Thyroid gland (tissue), 4 donors: Measurements from ENCODE around the gene DCAF6.

Experiments
- POLR2A ChIP-seq, 2 donors: fragments of 450-650 bp; IDR thresholded peaks; one replicate each; pipeline ENCODE4 v1.6.1; 2017; ENCODE audit warnings: antibody characterized with exemption in 2 of 2, mild to moderate bottlenecking in 2 of 2, moderate library complexity in 1 of 2
- TF ChIP-seq, protein P1 (sequence below), 6 experiments: fragments of 200-600 bp in 3 of 6; fragments of 450-650 bp in 3 of 6; sonication (generic) in 3 of 6; IDR thresholded peaks; one replicate each; pipeline ENCODE4 v1.5.1; 2016 to 2019; ENCODE audit warnings: antibody characterized with exemption in 6 of 6, mild to moderate bottlenecking in 2 of 6, inconsistent platforms in 1 of 6, moderate library complexity in 1 of 6

GRCh38 chr1:167904652-167905130, 31.8 kb upstream of the DCAF6 start:
- TF ChIP-seq, protein P1, sequence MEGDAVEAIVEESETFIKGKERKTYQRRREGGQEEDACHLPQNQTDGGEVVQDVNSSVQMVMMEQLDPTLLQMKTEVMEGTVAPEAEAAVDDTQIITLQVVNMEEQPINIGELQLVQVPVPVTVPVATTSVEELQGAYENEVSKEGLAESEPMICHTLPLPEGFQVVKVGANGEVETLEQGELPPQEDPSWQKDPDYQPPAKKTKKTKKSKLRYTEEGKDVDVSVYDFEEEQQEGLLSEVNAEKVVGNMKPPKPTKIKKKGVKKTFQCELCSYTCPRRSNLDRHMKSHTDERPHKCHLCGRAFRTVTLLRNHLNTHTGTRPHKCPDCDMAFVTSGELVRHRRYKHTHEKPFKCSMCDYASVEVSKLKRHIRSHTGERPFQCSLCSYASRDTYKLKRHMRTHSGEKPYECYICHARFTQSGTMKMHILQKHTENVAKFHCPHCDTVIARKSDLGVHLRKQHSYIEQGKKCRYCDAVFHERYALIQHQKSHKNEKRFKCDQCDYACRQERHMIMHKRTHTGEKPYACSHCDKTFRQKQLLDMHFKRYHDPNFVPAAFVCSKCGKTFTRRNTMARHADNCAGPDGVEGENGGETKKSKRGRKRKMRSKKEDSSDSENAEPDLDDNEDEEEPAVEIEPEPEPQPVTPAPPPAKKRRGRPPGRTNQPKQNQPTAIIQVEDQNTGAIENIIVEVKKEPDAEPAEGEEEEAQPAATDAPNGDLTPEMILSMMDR (IDR thresholded peaks at IDR 0.05), result no peak
- no peak for TF ChIP-seq POLR2A (IDR thresholded peaks at IDR 0.05)
